ENCODE results near the gene PRKAG2.

PRKAG2 gene

DNA sequence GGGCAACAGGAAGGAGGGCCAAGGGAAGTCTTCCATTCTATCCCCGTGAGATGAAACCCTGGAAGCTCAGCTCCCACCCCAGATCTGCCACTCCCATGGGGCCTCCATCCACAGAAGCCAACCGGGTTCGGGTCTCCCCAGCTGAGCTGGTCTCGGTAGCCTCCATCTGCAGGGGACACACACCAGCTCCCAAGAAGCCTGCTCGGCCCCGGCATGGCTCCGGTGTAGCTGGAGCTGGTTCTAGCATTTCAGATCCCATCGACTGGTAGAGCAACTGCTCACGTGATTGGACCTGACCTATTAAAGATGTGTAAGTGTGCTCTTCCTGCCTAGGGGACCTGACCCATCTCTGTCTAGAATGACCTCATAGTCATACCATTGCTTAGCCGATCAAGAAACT is 138.0 kb downstream of the PRKAG2 start:
- no peak for DNase-seq

DNA sequence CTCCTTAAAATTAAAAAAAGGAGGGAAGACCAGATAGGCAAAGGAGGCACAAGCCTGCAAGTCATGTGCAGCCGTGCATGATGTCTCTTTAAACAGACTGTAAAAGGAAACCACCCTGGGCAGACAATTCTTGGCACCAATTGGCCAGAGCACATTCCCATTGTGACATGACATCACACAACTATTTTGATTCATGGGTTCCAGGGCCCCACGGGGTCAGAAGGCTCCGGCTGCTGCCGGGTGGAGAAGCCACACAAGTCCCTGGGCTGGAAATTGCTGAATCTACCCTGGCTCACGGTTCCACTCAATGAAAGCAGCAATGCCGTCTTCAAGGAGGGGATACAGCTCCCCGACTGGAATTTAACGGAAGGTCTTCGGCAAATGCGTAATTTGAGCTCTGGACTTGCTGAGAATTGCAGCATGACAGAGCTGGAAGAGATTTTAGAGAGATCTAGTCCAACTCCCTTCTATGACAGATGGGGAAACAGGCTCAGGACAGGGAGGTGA is 140.5 kb downstream of the PRKAG2 start:
- peak; percentile 90 for DNase-seq

DNA sequence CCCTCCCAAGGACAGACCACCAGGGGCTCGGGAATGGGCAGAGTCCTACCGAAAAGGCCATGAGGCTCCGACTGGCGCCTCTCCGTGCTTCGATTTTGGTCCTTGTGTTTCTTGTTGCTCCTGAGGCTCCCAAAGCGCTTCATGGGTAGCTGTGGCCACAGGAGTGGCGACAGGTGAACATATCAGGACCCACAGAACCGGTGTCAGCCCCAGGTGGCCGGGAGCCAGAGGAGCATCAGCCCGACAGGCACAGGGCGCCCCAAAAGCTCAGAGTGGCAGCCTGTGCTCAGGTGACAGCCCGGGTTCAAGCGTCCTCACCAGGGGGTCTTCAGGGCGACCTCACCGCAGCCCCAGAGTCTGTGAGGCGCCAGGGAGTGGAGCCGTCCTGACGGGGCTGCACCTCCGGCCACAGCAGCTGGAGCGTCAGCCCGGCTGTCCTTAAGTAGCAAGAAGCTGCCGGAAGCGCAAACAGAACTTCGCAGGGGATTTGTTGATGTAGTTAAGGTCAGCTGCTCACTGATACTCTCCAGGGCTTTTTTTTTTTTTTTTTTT is 141.0 kb downstream of the PRKAG2 start:
- peak; percentile 90 for DNase-seq

DNA sequence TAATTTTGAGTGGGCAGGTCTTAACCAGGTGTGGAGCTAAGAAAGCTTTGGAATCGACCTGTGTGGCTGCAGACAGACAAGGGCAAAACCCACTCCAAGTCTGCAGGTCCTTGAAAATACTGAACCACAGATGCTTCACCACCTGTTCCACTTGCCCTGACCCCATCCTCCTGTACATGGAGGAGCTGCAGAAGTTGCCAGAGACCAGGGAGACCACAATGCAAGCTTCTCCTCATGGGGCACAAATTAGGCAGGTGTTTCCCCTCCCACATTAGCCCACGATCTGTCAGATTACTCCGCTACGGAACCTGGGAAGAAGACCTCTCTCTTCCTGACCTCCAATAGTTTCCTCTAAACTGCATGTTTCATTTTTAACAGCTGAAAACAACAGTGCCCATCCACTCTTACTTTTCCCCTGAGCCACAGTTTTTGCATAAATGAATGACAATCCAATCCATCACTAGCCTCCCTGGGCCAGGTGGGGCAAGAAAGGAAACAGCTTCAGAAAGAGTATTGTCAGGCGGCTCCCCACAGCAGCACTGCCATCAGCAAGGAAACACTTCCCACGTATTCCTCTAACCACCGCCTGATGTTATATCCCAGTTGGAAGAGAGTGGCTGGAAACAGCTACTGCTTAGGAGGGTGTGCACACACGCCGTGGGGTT is 141.6 kb downstream of the PRKAG2 start:
- no peak for DNase-seq

DNA sequence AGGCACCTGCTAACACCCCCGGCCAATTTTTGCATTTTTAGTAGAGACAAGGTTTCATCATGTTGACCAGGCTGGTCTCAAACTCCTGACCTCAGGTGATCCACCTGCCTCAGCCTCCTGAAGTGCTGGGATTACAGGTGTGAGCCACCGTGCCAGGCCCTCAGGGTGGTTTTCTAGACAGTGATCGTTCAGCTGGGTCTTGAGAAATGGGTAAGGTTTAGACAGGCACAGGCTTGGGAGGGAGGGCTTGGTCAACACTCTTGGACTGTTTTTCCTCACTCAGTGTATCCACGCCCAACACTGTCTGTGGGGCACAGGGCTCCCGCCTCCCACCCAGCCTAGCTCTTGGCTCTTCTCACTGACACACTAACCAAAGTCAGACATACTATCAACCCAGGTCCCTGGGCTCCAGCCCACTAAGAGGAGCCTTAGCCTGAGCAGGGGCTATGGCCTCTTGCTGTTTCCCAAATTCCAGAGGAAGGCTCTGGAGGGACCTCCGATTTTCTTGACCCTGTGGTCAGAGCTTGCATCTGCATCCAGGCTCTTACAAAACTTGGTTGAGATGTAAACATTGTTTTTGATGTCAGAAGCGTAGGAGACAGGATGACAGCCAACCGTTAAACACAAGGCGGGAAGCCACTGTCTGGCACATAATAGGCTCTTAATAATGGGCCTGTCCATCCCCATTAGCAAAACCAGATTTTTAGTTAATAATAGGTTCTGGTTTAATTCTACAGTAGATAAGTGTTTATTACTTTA is 143.9 kb downstream of the PRKAG2 start:
- no peak for DNase-seq

DNA sequence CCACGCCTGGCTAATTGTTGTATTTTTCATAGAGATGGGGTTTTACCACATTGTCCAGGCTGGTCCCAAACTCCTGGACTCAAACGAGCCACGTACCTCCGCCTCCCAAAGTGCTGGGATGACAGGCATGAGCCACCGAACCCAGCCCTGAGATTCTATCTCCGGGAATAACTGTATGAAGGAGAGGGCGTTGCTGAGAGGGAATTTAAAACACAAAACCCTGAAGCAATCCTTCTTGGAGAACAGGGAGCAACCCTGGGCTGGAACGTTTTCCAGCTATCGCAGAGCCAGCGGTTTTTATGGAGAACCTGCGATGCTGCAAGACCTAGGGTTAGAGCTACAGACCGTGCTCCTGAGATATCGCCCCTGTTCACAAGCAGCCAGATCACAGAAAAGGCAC is 144.6 kb downstream of the PRKAG2 start:
- no peak for DNase-seq

DNA sequence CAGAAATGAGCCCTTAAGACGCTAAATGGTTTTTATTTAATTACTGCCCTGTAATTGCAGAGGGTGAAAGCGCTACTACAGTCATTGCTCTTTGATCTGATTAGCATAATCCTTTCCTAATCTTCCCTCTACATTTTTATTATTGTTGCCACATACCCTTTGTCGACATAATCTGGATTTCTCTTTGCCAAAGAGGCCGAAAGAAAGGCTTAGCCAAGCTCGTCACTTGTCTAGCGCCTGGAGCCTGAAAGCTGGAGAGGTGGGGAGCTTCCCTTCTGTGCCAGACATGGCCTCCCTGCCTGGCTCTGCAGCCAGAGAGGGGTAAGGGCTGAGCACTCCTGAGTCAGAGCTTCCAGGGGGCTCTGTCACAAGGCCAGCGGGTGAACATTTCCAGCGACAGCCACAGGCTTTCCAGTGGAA is 145.9 kb downstream of the PRKAG2 start:
- DNase-seq, result no peak

DNA sequence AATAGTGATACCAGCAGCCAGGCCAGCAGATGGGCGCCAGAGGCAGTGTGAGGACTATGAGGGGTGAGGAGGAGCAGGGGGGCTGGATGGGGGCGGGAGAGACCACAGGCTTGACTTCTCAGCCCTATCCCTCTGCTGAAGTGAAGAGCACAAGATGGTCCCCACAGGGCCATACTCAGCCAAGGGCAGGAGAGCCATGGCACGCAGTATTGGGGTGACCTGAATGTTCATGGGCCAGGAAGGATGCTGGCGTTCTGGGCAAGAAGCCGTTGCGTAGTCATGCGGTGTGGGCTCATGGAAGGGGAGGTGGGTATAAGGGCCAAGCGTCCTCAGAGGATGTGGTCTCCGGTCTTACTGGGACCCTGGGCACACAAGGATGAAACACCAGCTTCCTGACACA is 146.3 kb downstream of the PRKAG2 start:
- DNase-seq, result no peak

DNA sequence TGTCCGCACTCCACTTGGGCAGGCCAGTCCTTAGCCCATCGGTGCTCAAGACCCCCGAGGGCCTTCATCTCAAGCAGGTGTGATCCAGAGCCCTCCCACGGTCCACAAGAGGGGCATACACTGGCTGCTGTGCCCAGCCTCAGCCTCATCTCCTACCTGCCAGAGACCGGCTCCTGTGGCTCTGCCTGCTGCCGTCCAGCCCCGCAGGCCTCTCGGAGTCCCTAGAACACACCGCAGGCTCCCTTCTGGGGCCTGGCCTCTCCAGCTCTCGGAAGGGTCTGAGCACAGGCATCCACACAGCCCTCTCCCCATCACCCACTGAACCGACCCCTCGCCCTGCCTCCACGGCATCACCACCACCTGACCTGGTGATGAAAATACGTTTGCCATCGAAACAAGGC is 147.4 kb downstream of the PRKAG2 start:
- DNase-seq, result no peak

DNA sequence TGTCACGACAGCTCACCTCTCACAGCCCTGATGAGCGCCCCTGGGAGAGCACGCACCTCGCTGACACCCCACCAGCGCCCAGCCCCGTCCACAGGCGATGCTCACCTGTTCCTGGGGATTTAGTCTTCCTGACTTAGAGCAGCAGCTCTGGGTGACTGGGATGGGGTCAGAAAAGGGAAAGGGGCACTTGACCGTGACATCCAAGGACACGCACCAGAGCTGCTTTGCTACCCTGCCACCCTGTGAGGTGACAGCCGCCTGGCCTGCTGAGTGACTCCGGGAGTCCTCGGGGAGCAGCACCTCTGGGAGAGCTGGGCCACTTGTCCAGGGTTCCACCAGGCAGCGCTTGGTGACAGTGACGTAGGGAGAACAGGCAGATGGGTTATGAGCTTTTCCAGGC is 148.2 kb downstream of the PRKAG2 start:
- no peak for DNase-seq

DNA sequence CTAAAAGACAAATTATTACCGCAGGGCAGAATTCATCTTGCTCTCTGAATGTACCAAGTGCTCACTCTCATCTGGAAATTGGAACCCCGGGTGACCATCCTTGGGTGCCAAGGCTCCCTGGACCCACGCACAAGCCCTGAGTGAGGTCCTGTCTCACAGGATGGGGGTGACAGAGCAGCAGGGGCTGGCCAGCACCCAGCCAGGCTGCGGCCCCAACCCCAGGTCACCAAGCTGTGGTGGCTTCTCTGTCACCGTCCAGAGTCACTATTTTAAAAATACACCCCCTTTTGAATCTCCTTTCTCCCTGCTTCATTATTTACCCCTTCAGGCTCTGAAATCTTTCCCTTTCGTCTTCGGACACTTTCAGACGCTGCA is 148.6 kb downstream of the PRKAG2 start:
- DNase-seq, result no peak

DNA sequence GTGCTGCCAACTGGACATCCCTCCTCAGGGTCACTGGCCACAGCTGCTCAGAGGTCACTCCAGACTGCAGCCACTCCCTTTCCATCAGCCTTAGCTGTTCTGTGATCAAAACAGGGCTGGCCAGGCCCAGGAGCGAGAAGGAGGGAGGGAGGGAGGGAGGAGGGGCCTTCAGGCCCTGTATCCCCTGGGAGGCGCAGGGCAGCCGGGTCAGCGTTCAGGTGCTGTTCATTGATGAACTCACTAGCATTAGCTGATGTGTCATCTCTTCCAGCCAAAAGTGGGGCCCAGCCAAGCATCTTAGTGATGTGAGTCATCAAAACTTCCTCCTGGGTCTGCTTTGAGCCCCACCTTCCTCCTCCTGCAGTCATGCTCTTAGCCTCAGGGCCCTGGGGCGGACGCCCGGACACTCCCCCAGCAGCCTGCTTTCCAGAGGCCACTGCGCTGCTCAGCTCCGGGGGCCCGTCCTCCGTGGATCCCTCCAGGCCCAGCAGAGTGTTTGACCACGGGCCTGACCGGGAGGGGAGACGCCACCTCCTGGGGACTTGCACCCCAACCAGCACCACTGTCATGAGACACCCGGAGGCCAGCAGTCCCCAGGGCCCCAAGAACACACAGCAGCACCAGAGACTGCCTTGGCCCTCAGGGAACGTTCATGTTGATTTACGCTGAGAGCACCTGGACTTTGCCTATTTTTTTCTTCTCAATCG is 149.2 kb downstream of the PRKAG2 start:
- DNase-seq, result no peak

DNA sequence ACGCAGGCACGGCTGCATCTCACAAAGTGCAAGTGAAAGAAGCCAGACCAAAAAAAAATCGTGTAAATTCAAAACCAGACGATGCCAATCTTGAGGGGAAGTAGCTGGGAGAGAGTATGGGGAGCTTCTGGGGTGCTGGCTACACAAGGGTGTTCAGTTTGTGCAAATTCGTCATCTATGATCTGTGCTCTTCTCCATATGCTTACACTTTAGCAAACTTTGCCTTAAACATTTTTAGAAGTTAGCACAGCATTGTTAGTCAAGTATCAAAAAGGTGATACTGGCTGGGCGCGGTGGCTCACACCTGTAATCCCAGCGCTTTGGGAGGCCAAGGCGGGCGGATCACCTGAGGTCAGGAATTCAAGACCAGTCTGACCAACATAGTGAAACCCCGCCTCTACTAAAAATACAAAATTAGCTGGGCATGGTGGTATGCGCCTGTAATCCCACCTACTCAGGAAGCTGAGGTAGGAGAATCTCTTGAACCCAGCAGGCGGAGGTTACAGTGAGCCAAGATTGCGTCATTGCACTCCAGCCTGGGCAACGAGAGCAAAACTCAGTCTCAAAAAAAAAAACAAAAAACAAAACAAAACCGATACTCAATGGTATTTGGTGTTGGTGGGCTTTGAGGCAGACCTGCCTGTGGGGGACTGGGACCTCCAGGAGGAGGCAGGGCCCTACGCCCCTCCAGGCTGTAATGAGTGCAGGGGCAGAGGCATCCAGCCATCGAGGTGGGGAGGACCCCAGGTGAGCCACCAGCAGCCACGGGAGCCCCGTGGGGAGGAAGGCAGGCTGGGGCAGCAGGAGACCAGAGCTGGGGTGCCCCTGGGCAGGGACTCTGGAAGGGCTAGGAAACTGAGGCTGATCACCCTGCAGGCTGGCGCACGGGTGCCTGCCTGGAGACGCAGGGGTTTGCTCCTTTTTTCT is 150.0 kb downstream of the PRKAG2 start:
- DNase-seq, result no peak

DNA sequence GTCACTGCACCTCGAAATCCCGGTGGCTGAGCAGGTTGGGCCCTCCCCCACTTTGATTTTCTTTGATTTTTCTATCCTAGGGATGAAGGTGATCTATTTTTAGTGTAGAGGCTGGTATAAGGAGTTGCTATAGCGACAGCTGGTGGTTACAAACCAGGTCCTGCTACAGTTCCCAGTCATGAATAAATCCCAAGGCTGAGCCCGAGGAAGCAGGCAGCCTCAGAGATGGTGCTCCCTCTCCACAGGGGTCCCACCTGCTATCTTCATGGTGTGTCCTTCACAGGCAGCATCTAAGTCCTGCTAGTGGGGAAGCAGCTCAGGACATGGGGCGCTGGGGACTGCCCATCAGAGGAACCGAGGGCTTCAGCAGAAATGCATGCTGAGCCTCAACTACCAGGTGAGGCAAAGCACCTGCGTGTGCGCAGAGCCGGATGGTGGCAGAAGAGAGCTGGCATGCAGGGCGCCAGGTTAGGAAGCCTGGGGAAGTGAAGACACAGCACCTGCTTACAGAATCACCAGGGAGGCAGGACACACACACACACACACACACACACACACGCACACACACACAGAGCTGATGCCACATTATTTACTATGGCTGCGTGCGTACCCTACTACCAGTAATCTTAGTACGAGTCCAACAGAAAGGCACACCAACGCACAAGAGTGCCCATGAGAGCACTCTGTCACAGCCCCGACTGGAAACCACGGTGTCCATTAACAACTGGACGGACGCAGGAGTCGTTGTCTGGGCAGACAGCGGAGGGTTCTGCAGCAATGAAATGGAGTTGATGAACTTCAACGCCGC is 150.9 kb downstream of the PRKAG2 start:
- DNase-seq, result peak; percentile 78

DNA sequence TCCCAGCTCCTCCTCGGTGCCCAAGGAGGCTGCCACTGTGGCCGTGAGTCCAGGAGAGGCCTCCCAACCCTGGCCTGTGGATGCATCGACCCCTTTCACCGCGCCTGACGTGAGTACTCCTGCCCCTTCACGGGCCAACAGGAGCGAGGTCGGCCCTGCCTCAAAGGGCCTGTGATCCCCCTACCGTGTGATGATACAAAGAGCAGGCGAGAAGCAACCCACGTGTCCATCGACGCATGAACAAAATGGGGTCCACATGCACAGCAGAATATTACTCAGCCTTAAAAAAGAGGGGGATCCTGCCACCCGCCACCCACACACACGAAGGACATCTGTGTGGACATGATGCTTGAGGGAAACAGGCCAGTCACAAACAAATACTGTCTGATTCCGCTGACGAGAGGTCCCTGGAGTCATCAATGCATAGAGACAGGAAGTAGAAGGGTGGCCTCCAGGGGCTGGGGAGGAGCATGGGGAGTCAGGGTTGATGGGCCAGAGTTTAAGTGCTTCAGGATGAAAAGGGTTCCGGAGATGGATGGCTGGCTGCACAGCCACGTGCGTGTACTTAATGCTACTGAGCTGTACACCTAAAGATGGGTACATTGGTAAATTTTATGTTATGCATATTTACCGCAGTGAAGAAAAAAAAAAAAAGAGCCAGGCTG is 151.9 kb downstream of the PRKAG2 start:
- DNase-seq, result no peak

DNA sequence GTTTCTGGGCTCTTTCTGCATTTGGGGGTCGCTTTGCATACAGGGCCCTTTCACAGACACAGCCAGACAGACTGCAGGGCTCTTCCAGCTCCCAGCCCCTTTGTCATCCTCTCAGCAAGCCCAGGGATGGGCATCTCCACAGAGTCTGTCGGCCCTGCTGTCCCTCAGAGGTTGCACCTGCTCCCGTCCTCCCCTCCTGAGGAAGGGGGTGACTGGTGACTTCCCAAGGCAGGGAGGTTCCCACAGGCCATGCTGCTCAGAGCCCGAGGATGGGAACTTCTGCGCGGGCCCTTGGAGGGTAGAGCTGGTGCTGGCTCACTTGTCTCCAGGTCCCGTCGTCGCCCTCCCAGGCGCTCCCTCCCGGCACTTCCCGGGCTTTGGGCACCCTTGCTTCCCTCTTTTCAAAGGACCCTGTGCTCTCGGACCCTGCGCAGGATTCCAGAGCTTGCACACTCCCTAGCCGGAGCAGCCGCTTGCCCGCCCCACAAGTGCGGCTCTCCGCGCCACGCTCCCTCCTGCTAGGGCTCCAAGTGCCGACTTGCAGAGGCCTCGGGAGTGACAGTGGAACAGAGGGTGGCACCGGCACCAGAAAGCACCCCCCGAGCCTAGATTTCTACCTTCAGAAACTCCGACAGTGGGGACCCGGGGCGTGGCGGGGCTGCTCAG is 152.5 kb downstream of the PRKAG2 start:
- DNase-seq, result no peak

DNA sequence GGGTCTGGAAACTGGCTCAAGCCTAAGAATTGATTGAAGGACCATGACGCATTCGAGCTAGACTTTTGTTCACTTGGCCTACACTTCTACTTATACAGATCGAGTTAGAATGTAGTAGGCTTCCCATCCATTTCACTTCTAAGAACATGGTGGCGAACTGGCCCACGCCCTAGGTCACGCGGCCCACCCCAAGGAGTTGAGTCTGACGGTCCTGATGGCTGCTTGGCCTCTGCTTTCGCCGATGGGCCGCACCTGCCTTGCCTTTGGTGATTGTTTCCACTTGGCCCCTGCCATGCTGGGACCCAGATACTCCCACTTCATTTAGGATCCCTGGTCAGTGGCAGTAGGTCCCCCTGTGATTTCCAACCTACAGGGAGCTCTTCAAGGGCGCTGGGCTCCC is 153.6 kb downstream of the PRKAG2 start:
- no peak for DNase-seq

DNA sequence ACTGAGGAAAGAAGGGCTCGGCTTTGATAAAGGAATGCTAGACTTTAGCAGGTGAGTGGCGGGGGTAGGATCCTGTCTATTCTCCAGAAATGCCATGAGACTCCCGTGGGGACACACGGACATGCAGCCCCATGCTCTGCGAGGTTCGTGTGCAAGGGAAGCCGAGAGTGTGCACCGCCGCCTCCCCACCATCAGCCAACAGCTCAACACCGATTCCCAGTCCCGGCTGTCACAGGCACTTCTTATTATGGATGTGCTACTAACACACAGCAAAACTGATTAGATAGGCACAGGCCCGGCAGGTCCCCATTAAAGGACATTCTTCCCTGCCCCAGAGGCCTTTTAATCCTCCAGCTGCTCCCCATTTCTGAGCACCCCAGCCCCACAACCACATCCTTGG is 154.4 kb downstream of the PRKAG2 start:
- no peak for DNase-seq

DNA sequence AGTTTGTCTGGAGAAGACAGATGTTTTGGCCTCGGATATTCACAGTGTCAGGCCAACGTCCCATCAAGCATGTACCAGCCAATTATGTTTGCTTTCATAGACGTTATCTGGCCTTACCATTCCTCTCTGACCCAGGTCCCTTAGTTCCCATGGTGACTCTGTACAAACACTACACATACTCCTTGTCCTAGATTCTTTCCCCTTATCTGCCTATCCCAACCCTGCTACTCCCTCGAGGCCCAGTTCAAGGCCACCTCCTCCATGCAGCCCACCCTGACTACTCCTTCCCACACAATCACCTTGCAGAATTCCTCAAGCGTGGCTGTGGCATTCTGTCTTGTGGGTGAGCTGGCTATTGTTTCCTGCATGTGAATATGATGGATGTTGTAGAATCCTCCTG is 155.2 kb downstream of the PRKAG2 start:
- DNase-seq, result no peak

DNA sequence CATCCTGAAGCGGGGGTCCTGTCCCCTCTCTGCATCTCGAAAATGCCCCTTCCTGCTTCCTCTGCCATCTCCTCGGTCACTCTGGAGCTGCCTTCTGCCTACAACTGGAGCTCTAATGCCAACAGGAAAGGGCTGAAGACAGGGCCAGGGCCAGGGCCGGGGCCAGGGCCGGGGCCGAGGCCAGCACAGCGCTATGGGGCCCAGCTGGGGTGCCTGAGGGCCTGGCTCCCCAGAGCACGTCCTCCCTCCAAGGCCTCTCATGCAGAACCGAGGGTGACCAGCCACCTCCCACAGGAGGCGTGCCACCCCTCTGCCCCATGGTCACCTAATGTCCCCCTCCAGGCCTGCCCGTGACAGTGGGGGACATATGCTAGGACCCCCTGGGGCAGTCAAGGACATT is 155.7 kb downstream of the PRKAG2 start:
- no peak for DNase-seq

DNA sequence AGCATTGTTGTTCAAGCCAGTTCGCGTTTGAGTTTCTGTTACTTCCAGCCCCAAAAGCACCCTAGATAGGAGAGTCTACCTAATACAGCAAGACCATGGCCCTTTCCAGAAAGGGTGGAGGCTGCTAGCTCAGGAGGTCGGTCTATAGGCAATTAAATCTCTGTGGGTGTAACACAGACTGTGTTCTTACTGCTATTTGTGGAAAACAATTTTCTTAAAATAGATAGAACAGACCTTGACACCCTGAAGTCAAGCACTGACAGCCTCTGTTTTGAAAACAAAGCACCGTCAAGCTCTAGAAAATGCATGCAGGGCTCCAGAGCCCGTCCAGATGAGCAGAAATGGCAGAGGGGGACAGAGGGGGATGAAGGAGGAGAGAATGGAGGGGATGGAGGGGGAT is 156.6 kb downstream of the PRKAG2 start:
- no peak for DNase-seq
